GM12878 (cell line): Measurements from ENCODE around the gene ZBTB21. TPM values are rescaled to one million over a fixed set of nuclear protein-coding genes. Genes with fewer than 3 reads are reported as not detected.

ENCODE experiments used
- ATAC-seq: fragments of 200-7000 bp; cut with Tn5 transposase; 3 replicates; pipeline ENCODE4 v1.9.1; 2020; ENCODE audit warnings: mild to moderate bottlenecking, moderate library complexity
- BruUV-seq: library from RNA; stranded (reverse); fragments of 400-500 nt; replicated peaks from 2 replicates; lab custom pipeline; 2021; lab: Mats Ljungman, UMichigan
- CTCF ChIA-PET: fragments of 300-600 bp; sonication (Branson Sonifier 250); formaldehyde crosslinking; extraction: SDS; loops from one replicate; lab custom pipeline; 2021; ENCODE audit warnings: inconsistent platforms; lab: Yijun Ruan, JAX
- POLR2A ChIA-PET: fragments of 350-600 bp; formaldehyde crosslinking; extraction: SDS; loops from one replicate; lab custom pipeline; 2021; ENCODE audit warnings: inconsistent platforms; lab: Charles Lee
- RAD21 ChIA-PET: fragments of 300-600 bp; sonication (Branson Sonifier 250); formaldehyde crosslinking; loops from one replicate; lab custom pipeline; 2023; ENCODE audit warnings: antibody characterized with exemption; ENCODE audit not compliant: unreplicated experiment; lab: Charles Lee
- SMC1A ChIA-PET: fragments of 300-600 bp; sonication (Branson Sonifier 250); formaldehyde crosslinking; loops from one replicate; lab custom pipeline; 2023; ENCODE audit not compliant: unreplicated experiment, uncharacterized antibody; lab: Charles Lee
- DNase-seq: peaks from one replicate; pipeline ENCODE4 v3.0.0-alpha.2; 2011; ENCODE audit warnings: low read depth, low spot score
- FAIRE-seq: peaks from 3 replicates; lab custom pipeline; 2011; peaks lifted over from hg19 to GRCh38; lab: Jason Lieb, UNC
- H2AFZ ChIP-seq: 2 replicates; pipeline ENCODE4 v1.6.0; 2011; ENCODE audit warnings: low read depth, low read length, control low read depth; ENCODE audit not compliant: control insufficient read depth
- H3K27ac ChIP-seq: 2 replicates; pipeline ENCODE4 v1.5.1; 2011; ENCODE audit warnings: control low read depth; ENCODE audit not compliant: control insufficient read depth, insufficient read depth
- H3K27me3 ChIP-seq, 2 experiments: replicated peaks in 1 of 2; 2 replicates each; pipeline versions ENCODE4 v1.6.0 to v1.6.1; 2011; ENCODE audit warnings: low read length in 1 of 2; ENCODE audit not compliant: control insufficient read depth in 2 of 2, insufficient read depth in 2 of 2
- H3K36me3 ChIP-seq, 2 experiments: 2 replicates each; pipeline ENCODE4 v1.5.1; 2011; ENCODE audit warnings: low read length in 1 of 2; ENCODE audit not compliant: control insufficient read depth in 2 of 2, insufficient read depth in 2 of 2
- H3K4me1 ChIP-seq: 2 replicates; pipeline ENCODE4 v1.6.1; 2011; ENCODE audit warnings: mild to moderate bottlenecking, low read length, moderate library complexity, mixed read lengths; ENCODE audit not compliant: control insufficient read depth, insufficient read depth
- H3K4me2 ChIP-seq: 2 replicates; pipeline ENCODE4 v1.6.0; 2011; ENCODE audit warnings: control low read depth; ENCODE audit not compliant: control insufficient read depth, insufficient read depth
- H3K4me3 ChIP-seq: fragments of 200-600 bp; sonication (generic); 2 replicates; pipeline ENCODE4 v1.5.1; 2016
- H3K79me2 ChIP-seq: 2 replicates; pipeline ENCODE4 v1.6.0; 2011; ENCODE audit warnings: low read length; ENCODE audit not compliant: control insufficient read depth, insufficient read depth
- H3K9ac ChIP-seq: 2 replicates; pipeline ENCODE4 v1.8.0; 2011; ENCODE audit warnings: low read length, control low read depth, mixed read lengths; ENCODE audit not compliant: control insufficient read depth, insufficient read depth
- H3K9me3 ChIP-seq: replicated peaks from 3 replicates; pipeline ENCODE4 v1.5.1; 2011; ENCODE audit warnings: mild to moderate bottlenecking, low read length; ENCODE audit not compliant: control insufficient read depth, insufficient read depth
- H4K20me1 ChIP-seq: 2 replicates; pipeline ENCODE4 v1.6.0; 2011; ENCODE audit not compliant: control insufficient read depth, insufficient read depth
- CBFB ChIP-seq: IDR thresholded peaks from 2 replicates; pipeline ENCODE4 v1.6.1; 2016; ENCODE audit warnings: antibody characterized with exemption, low read depth
- CREM ChIP-seq: IDR thresholded peaks from 2 replicates; pipeline ENCODE4 v1.6.1; 2014; ENCODE audit warnings: antibody characterized with exemption, low read depth
- ESRRA ChIP-seq: IDR thresholded peaks from 2 replicates; pipeline ENCODE4 v1.6.1; 2012; ENCODE audit warnings: mild to moderate bottlenecking, low read length, improper control_type of control experiment
- KDM1A ChIP-seq: fragments of 200-600 bp; sonication (generic); IDR thresholded peaks from 2 replicates; pipeline ENCODE4 v1.6.1; 2016; ENCODE audit warnings: borderline replicate concordance
- NBN ChIP-seq: fragments of 450-650 bp; IDR thresholded peaks from 2 replicates; pipeline ENCODE4 v1.6.1; 2016
- NFXL1 ChIP-seq: fragments of 450-650 bp; IDR thresholded peaks from 2 replicates; pipeline ENCODE4 v1.6.1; 2017; ENCODE audit warnings: antibody characterized with exemption, mild to moderate bottlenecking, borderline replicate concordance
- RELB ChIP-seq: fragments of 450-650 bp; IDR thresholded peaks from 2 replicates; pipeline ENCODE4 v1.6.1; 2017; ENCODE audit warnings: low read depth, mild to moderate bottlenecking, moderate library complexity
- SRF ChIP-seq, 2 experiments: IDR thresholded peaks; 2 replicates each; pipeline ENCODE4 v1.6.1; 2011; ENCODE audit warnings: low read depth in 2 of 2, low read length in 2 of 2, mild to moderate bottlenecking in 1 of 2, moderate library complexity in 1 of 2
- ZBTB33 ChIP-seq: fragments of 450-650 bp; IDR thresholded peaks from 2 replicates; pipeline ENCODE4 v1.6.1; 2017; ENCODE audit warnings: mild to moderate bottlenecking
- WGBS: methylation state at CpG from one replicate; pipeline ENCODE4 v1.1.6; 2016; ENCODE audit warnings: low lambda C conversion rate; ENCODE audit not compliant: insufficient replicate concordance, insufficient coverage; ENCODE audit errors: missing lambda C conversion rate; 5-methylcytosine and 5-hydroxymethylcytosine counted together
- in situ Hi-C: fragments of 300-500 bp; cut with MboI; formaldehyde crosslinking; loops from 9 replicates; pipeline ENCODE4 v1.14.3; 2018; ENCODE audit warnings: mixed read lengths
- intact Hi-C: fragments of 100-400 bp; cut with micrococcal nuclease; formaldehyde crosslinking; loops from one replicate; pipeline ENCODE4 v1.14.2; 2022; ENCODE audit not compliant: unreplicated experiment
- polyA plus RNA-seq, 11 experiments: library from polyadenylated mRNA; depleted of rRNA in 4 of 11; unstranded in 6 of 11; stranded (reverse) in 5 of 11; fragments of >200 nt; fragmentation: Nextera tagmentation in 4 of 11; fragmentation: Illumina TruSeq in 1 of 11; extraction: Ambion mirVana in 4 of 11; extraction: Trizol in 1 of 11; gene quantifications; 1 replicate in 1 of 11; 2 replicates in 10 of 11; pipeline versions ENCODE4 v1.2.1 to v1.2.3, GENCODE V29; 2011 to 2016; ENCODE audit warnings: inconsistent platforms in 2 of 11, missing spikeins in 2 of 11, low read depth in 1 of 11
- total RNA-seq, 4 experiments: library from RNA; depleted of rRNA in 3 of 4; stranded (reverse); fragments of >200 nt in 3 of 4; fragmentation: Illumina TruSeq in 1 of 4; extraction: Trizol in 1 of 4; gene quantifications; 2 replicates each; pipeline versions ENCODE4 v1.2.1 to v1.2.3, GENCODE V29; 2013 to 2021
- TF ChIP-seq, protein P1 (sequence below): IDR thresholded peaks from 2 replicates; pipeline ENCODE4 v1.6.1; 2012; ENCODE audit warnings: mild to moderate bottlenecking, low read depth, low read length

ZBTB21 gene
- total and polyA plus RNA-seq, 10 of the 15 experiments (the other 5 are each of a cell fraction or from before 2014, with no cell fraction given) = 1.8 to 21.6 (median 10.6) TPM

DNA sequence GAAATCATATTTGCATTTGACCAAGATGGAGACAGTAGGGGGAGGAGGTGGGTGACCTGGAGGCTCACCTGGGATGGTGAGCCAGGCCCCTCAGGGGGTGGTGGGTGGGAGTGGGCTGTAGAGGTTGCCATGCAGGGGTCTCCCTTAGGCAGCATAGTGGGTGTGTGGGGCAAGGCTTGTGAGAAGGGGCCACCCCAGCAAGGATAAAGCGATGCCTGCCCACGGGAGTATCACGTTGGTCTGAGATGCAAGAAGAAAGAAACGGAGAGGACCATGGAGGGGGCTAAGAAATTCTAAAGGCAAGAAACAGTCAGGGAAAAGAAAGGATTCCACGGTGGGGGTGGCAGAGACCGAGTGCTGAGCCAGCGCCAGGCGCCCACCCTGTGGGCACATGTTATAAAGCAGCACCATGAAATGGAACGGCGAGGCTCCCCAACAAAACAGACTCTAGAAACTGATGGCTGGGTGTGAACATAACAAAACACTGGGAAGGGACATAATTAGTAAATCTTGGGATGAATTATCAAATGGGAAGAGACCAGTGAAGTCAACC is 44.6 kb downstream of the ZBTB21 start:
- FAIRE-seq = no peak
- ChIA-PET SMC1A (interaction anchor here (1.0 kb wide), 2 partner anchors 9 to 37 kb away, joined by 3 read pairs; no protein-coding TSS in a partner anchor), RAD21 (interaction anchor here (1.0 to 1.2 kb wide), 2 partner anchors 14 to 42 kb away, joined by 3 read pairs; no protein-coding TSS in a partner anchor), POLR2A (interaction anchor here (1.0 kb wide), 1 partner anchor 42 kb away, joined by 3 read pairs; no protein-coding TSS in a partner anchor), CTCF (interaction anchor here (1.1 kb wide), 1 partner anchor 152 kb away, joined by 4 read pairs; no protein-coding TSS in a partner anchor)
- TF ChIP-seq ZBTB33 = no peak
- TF ChIP-seq ESRRA = no peak
- no peak for TF ChIP-seq KDM1A
- TF ChIP-seq CREM = no peak
- TF ChIP-seq, protein P1, sequence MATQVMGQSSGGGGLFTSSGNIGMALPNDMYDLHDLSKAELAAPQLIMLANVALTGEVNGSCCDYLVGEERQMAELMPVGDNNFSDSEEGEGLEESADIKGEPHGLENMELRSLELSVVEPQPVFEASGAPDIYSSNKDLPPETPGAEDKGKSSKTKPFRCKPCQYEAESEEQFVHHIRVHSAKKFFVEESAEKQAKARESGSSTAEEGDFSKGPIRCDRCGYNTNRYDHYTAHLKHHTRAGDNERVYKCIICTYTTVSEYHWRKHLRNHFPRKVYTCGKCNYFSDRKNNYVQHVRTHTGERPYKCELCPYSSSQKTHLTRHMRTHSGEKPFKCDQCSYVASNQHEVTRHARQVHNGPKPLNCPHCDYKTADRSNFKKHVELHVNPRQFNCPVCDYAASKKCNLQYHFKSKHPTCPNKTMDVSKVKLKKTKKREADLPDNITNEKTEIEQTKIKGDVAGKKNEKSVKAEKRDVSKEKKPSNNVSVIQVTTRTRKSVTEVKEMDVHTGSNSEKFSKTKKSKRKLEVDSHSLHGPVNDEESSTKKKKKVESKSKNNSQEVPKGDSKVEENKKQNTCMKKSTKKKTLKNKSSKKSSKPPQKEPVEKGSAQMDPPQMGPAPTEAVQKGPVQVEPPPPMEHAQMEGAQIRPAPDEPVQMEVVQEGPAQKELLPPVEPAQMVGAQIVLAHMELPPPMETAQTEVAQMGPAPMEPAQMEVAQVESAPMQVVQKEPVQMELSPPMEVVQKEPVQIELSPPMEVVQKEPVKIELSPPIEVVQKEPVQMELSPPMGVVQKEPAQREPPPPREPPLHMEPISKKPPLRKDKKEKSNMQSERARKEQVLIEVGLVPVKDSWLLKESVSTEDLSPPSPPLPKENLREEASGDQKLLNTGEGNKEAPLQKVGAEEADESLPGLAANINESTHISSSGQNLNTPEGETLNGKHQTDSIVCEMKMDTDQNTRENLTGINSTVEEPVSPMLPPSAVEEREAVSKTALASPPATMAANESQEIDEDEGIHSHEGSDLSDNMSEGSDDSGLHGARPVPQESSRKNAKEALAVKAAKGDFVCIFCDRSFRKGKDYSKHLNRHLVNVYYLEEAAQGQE = no peak
- no peak for TF ChIP-seq CBFB
- no peak for TF ChIP-seq NBN
- no peak for TF ChIP-seq SRF (IDR thresholded peaks at IDR 0.05; ENCODE audit: low read depth in 2 of 2, low read length in 2 of 2)
- no peak for TF ChIP-seq RELB
- TF ChIP-seq NFXL1 = no peak
- Histone ChIP-seq H3K4me3 (no peak overlapping the region), H3K27me3 (peaks cover 2% of the 10 kb centered on the region in 2 experiments; a peak in 3 of 4 replicates), H3K79me2 (no peaks in the 10 kb centered on the region), H4K20me1 (no peaks in the 10 kb centered on the region), H3K36me3 (no peaks in the 10 kb centered on the region), H3K27ac (no peak overlapping the region), H3K4me1 (no peaks in the 10 kb centered on the region), H2AFZ (no peak overlapping the region), H3K9ac (no peak overlapping the region), H3K9me3 (no peaks in the 10 kb centered on the region; the same call in 2 of the 3 replicates), H3K4me2 (no peak overlapping the region)
- intact Hi-C loops (no loop called here), in situ Hi-C loops (no loop called here)
- 72% methylated on average over 10 of the region's 10 CpGs for WGBS
- ATAC-seq = no peak
- no peak for DNase-seq
- no TSS peak for BruUV-seq
